Measurements from ENCODE around the gene SETD1A.
A peak's percentile ranks its signal among the peaks of the same experiment; 100 is the strongest.

Gene SETD1A

DNA sequence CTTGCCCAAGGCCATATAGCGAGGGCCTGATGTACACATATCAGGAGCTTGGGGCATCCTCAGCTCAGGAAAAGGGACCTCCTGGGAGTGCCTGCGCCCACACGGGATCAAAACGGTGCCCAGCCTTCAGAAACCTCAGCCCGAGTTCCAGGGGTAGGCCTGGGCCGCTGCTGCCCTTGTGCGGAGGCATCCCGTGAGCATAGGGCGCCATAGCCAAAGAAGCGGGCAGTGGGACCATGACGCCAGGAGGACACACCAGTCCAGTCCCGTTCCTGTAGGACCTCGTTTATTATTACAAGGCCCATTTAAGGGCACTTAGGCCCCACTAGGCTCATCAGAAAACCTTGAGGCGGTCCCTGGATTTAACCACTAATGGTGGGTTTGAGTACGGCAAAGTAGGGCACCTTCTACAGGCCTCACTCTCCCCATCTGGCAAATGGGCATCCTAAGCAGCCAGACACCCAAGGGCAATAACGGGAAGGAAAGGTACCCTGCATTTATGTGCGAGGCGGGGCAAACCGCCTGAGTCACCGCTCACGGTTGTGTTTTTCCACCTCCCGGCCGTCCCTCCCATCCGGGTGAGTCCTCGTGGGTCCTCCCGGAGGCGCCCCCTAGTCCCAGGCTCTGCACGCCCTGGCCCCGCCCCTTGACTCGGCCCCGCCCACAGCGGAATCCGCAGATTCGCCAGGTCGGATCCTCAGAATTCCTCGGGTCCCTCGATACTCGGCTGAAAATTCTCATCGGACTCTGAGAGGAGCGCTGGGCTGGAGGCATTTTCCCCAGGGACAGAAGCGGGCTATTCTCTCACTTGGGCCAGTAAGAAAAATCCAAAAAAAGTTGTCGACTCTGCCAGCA lies 726 bp upstream of the SETD1A start:
- peak; percentile 75 for DNase-seq

DNA sequence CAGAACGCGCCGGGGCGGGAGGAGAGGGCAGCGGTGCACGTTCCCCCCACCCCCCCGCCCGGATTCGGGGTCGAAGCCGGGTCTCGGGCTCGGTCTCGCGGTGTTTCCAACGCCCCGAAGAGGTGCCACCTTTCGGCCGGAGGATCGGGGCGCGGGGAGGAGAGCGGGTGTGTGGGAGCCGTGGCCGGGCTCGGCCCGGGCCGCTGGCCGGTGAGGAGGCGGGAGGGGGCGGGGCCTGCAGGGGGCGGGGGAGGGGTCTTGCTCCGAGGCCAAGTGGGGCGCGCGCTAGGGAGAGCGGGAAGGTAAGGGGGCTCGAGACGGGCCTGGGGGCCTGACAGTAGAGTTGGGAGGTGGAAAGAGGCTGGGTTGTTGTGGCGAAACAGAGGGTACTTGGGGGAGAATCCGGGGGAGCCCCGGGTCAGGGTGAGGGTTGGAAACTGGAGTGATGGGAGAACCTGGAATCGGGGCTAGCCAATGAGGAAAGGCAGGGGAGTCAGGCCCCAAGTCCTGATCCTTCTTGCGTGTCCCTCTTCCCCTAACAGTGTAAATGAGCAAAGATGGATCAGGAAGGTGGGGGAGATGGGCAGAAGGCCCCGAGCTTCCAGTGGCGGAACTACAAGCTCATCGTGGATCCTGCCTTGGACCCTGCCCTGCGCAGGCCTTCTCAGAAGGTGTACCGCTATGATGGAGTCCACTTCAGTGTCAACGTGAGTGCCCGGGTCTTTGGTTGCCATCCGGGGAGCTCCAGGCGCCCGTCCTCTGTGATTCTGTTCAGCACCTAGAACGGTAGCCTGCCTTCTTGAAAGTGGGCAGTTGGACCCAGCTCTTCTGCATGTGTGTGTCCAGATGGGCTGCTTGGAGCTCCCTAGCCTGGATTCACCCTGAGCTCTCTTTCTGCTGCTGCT lies 873 bp downstream of the SETD1A start:
- peak; percentile 66 for DNase-seq

DNA sequence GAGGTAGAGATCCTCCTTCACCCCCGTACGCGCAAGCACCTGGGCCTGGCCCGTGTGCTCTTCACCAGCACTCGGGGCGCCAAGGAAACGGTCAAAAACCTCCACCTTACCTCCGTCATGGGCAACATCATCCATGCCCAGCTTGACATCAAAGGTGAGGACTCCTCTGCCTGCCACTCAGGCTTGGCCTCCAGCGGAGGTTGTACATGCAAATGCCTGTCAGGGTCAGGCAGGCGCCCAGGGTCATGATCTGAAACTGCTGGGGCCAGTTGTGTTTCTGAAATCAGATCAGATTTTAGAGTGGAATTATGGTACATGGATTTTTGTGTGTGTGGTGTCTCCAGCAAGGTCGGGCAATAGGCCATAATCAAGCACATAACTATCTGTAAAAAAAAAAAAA lies 3.8 kb downstream of the SETD1A start:
- DNase-seq, result no peak

DNA sequence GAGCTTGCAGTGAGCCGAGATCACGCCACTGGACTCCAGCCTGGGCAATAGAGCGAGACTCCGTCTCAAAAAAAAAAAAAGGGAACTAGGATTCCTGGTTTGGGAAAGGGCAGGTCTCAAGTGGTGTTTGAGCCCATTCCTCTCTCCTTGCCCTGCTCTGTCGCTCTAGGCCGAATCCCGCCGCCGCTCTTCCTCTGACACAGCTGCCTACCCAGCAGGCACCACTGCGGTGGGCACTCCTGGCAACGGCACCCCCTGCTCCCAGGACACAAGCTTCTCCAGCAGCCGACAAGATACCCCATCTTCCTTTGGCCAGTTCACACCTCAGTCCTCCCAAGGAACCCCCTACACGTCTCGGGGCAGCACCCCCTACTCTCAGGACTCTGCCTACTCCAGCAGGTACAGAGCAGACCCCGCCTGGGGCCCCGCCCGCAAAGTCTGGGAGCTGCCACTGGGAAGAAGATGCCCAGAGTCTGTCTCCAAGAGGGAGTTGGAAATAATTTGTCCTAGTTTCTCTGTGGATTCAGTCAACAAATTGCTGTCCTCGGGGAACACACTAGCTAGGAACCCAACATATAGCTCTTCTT lies 6.5 kb downstream of the SETD1A start:
- DNase-seq, result no peak

DNA sequence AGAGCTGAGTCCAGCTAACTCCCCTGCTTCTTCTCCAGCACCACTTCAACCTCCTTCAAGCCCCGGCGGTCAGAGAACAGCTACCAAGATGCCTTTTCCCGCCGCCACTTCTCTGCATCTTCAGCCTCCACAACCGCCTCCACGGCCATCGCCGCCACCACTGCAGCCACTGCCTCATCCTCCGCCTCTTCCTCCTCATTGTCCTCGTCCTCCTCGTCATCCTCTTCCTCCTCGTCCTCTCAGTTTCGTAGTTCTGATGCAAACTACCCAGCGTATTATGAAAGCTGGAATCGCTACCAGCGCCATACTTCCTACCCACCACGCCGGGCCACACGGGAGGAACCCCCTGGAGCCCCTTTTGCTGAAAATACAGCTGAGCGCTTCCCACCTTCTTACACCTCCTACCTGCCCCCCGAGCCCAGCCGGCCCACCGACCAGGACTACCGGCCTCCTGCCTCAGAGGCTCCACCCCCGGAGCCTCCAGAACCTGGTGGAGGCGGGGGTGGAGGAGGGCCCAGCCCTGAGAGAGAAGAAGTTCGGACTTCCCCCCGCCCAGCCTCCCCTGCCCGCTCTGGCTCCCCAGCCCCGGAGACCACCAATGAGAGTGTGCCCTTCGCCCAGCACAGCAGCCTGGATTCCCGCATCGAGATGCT lies 7.1 kb downstream of the SETD1A start:
- DNase-seq, result no peak

DNA sequence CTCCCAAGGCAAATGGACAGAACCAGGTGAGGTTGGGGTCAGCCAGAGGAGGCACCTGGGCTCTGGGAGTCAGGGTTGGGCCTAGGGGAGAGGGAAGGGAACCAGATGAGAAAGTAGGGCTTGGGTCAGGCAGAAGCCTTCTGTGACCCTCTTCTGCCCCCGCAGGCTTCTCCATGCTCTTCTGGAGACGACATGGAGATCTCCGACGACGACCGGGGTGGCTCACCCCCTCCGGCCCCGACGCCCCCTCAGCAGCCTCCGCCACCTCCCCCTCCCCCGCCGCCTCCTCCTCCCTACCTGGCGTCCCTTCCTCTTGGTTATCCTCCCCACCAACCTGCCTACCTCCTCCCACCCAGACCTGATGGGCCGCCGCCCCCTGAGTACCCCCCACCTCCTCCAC lies 7.9 kb downstream of the SETD1A start:
- no peak for DNase-seq

DNA sequence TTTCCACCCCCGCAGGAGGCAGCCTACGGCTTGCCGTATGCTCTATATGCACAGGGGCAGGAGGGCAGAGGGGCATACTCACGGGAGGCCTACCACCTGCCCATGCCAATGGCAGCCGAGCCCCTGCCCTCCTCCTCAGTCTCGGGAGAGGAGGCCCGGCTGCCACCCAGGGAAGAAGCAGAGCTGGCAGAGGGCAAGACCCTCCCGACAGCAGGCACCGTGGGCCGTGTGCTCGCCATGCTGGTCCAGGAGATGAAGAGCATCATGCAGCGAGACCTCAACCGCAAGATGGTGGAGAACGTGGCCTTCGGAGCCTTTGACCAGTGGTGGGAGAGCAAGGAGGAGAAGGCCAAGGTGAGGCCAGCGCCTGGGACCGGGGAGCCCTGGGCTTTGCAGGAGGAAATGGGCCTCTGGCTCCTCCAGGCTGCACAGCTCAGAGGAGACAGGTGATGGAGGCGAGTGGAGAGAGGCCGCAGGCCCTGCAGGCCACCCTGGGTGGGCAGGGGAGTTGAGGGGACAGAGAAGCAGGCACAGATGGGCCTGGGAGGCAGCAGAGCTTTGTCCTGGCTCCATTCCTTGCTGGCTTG lies 8.6 kb downstream of the SETD1A start:
- DNase-seq, result no peak

DNA sequence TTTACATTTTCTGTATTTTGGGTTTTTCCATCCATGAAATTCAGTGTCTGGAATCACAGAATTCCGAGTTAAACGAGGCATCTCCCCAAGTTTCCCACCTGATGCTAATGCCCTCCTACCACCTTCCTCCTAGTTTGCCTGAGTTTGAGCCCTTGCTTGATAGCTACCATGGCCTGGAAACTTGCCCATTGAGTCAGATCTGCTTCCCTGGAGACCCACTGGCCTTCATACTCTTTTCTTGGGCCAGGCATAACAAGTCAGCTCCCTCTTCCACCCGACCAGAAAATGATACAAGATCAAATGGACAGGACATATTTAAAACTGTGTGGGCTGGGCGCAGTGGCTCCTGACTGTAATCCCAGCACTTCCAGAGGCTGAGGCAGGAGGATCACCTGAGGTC lies 10.2 kb downstream of the SETD1A start:
- DNase-seq, result no peak

DNA sequence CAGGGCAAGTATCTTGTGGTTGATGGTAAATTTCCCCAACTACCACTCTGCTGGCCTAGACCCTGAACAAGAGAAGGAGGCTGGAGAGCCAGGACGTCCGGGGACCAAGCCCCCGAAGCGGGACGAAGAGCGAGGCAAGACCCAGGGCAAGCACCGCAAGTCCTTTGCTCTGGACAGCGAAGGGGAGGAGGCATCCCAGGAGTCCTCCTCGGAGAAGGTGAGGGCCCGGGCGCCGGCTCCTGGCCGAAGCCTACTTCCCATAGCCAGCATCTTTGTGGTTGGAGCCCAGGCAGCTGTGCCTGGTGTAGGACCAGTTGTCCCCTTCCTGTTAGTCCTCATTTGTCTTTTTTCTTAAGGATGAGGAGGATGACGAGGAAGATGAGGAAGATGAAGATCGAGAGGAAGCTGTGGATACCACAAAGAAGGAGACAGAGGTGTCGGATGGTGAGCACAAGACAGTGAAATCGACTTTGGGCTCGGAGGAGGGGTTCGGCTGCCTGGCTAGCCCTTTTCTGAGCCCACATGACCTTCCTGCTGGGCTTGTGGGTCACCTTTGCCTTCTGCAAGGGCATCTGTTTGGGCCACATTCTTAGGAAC lies 11.8 kb downstream of the SETD1A start:
- DNase-seq, result no peak

DNA sequence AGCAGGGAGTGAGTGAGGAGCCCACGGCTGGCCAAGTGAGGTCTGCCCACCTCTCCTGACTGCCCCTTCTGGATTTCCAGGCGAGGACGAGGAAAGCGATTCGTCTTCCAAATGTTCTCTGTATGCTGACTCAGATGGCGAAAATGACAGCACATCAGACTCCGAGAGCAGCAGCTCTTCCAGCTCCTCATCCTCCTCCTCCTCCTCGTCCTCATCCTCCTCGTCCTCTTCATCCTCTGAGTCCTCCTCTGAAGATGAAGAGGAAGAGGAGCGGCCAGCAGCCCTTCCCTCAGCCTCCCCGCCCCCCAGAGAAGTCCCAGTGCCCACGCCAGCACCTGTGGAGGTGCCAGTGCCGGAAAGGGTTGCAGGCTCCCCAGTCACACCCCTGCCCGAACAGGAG lies 13.7 kb downstream of the SETD1A start:
- no peak for DNase-seq

DNA sequence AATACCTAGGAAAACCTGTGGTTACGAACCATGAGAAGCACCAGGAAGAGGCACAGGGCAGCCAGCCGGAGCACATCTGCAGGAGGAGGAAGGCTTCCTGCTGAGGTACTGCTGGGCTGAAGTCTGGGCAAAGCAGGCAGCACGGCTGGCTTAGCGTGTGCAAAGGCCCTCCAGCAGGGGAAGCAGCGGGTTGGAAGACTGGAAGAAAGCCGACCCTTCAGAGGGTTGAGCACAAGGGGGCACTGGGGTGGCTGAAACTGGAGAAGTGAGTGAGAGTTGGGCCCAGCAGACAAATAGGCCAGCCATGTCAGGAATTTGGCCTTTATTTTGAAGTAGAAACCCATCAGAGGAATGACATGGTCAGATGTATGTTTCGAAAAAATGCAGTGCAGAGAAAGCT lies 15.3 kb downstream of the SETD1A start:
- no peak for DNase-seq

DNA sequence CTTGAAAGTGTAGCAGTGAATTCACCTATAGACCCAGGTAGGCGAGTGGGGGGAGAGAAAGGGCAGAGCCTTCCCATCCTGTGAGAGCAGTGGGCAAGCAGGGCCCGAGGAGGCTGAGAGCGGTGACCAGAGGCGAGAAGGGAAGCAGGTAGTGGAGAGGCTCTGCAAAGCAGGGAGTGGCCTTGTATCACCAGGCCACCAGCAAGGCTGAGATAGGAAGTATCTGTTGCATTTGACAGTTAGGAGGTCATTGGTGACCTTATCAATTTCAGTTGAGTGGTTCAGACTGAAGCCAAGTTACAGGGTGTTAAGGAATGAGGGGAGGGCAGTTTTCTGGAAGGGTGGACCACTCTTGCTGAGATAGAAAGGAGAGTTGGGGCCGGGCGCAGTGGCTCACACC lies 16.8 kb downstream of the SETD1A start:
- DNase-seq, result no peak

DNA sequence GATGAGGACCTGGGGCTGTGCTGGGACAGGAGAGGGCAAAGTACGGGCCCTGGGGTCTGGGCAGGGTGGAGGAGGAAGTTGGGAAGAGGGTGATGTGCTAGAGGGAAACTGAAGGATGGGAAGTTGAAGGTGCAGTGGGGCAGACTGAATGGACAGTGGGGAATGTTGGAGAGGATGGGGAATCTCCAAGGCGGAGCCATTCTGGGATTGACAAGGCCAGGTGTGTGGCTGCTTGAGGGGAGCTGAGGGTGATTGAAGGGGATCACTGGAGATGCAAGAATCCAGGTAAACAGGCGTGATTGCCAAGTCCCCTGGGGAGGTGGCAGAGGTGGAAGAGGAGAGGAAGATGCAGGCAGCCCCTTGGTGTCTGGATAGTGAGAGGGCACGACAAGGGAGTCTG lies 18.9 kb downstream of the SETD1A start:
- DNase-seq, result no peak

DNA sequence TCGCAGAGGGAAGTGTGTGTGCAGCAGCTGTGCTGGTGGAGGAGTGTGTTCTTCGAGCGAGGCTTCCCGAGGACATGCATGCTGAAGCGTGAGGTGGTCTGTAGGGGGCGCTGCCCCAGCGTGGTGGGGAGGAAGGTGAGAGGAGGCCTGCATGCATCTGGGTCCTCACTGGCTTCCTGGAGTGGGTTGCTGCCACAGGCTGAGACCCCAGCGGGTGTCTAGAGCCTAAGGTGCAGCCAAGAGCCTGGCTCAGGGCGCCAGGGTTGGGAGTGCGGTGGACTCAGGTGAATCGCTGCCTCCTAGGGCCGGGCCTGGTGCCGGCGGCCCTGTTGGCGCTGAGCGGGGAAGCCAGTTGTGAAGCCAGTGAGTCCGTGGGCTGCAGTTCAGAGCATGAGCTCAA lies 19.9 kb downstream of the SETD1A start:
- no peak for DNase-seq

DNA sequence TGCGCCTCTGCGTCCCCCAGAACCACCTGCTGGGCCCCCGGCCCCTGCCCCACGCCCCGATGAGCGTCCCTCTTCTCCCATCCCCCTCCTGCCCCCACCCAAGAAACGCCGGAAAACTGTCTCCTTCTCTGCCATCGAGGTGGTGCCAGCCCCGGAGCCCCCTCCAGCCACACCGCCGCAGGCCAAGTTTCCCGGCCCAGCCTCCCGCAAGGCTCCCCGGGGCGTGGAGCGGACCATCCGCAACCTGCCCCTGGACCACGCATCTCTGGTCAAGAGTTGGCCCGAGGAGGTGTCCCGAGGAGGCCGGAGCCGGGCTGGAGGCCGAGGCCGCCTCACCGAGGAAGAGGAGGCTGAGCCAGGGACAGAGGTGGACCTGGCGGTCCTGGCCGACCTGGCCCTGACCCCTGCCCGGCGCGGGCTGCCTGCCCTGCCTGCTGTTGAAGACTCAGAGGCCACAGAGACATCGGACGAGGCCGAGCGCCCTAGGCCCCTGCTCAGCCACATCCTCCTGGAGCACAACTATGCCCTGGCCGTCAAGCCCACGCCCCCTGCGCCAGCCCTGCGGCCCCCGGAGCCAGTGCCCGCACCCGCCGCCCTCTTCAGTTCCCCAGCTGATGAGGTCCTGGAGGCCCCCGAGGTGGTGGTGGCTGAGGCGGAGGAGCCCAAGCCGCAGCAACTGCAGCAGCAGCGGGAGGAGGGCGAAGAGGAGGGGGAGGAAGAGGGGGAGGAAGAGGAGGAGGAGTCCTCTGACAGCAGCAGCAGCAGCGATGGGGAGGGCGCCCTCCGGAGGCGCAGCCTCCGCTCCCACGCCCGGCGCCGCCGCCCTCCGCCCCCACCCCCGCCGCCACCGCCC lies 21.8 kb downstream of the SETD1A start:
- DNase-seq, result no peak

DNA sequence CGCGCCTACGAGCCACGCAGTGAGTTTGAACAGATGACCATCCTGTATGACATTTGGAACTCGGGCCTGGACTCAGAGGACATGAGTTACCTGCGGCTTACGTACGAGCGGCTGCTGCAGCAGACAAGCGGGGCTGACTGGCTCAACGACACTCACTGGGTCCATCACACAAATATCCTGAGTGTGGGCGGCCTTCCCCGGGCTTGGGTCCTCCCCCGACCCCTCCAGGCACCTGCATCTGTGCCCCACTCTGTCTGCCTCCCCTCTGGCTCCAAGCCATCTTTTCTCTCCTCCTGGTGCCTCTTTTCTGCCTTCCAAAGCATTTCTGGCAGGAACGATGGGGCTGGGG lies 22.4 kb downstream of the SETD1A start:
- no peak for DNase-seq

DNA sequence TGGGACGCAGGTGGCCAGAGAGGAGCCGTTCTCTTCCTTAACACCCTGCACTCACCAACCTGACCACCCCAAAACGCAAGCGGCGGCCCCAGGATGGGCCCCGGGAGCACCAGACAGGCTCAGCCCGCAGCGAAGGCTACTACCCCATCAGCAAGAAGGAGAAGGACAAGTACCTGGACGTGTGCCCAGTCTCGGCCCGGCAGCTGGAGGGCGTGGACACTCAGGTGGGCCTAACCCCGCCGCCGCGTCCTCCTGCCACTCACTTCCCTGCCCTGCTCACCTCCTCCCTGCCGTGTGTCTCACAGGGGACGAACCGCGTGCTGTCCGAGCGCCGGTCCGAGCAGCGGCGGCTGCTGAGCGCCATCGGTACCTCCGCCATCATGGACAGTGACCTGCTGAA lies 22.9 kb downstream of the SETD1A start:
- no peak for DNase-seq

DNA sequence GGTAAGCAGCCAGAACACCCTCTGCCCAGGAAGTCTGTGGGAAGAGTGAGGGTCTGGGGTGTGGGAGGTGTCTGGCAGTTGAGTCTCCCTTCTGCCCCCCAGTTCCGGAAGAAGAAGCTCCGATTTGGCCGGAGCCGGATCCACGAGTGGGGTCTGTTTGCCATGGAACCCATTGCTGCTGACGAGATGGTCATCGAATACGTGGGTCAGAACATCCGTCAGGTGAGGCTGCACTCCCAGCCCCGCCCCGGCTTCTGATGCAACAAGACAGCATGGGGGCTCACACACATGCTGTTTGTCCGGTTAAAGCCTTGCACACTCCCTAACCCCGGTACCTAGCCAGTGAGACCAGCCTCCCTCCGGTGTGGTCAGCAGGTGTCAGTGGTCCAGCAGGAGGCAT lies 23.4 kb downstream of the SETD1A start:
- DNase-seq, result no peak

DNA sequence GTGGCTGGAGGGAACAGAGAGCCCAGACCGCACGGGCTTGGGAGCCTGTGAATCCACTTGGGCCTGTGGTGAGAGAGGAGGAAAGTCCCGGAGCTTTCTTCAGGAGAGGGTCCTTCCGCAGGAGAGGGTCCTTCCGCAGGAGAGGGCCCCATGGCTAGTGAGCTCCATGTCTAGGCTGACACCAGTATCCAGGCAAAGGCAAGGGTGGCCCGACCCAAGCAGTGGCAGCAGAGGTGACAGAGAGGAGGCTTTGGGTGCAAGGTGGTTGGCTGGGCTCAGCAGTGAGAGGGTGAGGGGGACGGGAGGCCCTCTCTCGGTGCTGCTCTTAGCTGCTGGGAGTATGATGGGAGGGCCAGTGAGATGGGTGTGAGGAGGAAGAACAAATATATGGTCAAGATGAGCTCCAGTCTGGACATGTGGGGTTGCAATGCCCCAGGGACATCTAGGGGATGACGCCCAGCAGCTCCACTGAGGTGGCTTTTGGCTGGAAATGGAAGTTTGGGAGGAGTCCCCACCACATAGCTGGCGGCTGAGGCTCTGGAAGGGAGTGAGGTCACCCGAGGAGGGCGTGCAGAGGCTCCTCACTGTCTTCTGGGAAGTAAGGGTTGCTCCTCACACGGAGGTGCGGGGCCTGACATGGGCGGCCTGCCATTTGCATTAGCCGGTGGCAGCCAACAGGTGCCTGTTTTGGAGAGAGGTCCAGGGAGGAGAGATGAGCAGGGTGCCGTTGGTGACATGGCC lies 25.2 kb downstream of the SETD1A start:
- DNase-seq, result no peak

DNA sequence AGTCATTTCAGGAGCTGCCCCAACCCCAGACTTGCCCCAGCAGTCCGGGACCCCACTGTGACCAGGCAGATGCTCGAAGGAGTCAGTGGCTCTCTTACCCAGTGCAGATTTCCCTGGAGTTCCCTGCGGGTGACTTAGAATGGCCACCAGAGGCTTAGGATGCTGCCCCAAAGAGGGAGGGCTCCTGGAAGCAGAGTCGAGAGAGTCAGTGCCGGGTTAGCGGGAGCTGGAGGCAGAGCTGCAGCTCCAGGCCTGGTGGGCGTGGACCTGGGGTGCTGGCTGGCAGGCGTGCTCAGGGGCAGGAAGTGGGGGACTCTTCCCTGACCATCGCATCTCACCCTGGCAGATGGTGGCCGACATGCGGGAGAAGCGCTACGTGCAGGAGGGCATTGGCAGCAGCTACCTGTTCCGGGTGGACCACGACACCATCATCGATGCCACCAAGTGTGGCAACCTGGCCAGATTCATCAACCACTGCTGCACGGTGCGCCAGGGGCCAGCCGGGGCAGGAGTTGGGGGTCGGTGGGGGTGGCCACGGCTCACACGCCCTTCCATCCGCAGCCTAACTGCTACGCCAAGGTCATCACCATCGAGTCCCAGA lies 25.8 kb downstream of the SETD1A start:
- no peak for DNase-seq

Measured in NCI-H2171 treated with DMSO at 0.1 percent for 48 hours (cell line).